ENCODE results near the gene MYRIP. TPM values are rescaled to one million over a fixed set of nuclear protein-coding genes. Genes with fewer than 3 reads are reported as not detected.
"Not testable (repeated sequence)": the region's sequence is repeated elsewhere in the genome, so short reads cannot be mapped to it uniquely, and the experiment has no call there.

MYRIP gene
- polyA plus RNA-seq, 1 experiment = 0.06 TPM

DNA sequence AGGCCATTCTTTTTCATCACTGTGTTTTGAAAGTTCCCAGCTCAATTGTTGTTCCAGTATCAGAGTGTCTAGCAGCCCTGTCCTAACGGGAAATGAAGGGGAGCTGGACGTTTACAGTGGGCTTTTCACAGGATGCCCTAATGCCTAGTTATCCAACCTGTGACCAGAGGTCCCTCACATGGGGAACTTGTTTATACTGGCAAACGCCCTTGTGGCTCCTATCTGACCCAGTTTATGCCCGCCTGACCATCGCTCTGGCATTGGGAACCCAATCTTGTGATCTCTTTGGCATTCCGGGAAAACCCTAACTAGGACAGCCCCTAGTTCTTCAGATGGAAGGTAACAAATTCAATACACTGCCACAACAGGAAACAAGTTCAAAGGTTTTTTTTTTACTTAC, 14.5 kb upstream of the MYRIP start:
- ChIA-PET POLR2A (no interaction called here), CTCF (no interaction called here)
- Histone ChIP-seq H3K36me3 (ENCODE audit: control insufficient read depth, insufficient read depth, low read length) (no peaks in the 10 kb centered on the region), H3K4me3 (ENCODE audit: low read depth, low read length) (no peak overlapping the region), H3K27me3 (ENCODE audit: control insufficient read depth, insufficient read depth, low read length) (no peaks in the 10 kb centered on the region; the same call in 1 of the 2 replicates)
- TF ChIP-seq, protein P1, sequence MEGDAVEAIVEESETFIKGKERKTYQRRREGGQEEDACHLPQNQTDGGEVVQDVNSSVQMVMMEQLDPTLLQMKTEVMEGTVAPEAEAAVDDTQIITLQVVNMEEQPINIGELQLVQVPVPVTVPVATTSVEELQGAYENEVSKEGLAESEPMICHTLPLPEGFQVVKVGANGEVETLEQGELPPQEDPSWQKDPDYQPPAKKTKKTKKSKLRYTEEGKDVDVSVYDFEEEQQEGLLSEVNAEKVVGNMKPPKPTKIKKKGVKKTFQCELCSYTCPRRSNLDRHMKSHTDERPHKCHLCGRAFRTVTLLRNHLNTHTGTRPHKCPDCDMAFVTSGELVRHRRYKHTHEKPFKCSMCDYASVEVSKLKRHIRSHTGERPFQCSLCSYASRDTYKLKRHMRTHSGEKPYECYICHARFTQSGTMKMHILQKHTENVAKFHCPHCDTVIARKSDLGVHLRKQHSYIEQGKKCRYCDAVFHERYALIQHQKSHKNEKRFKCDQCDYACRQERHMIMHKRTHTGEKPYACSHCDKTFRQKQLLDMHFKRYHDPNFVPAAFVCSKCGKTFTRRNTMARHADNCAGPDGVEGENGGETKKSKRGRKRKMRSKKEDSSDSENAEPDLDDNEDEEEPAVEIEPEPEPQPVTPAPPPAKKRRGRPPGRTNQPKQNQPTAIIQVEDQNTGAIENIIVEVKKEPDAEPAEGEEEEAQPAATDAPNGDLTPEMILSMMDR (IDR thresholded peaks at IDR 0.05; ENCODE audit: insufficient read depth, low read depth, low read length) = no peak
- no peak for DNase-seq (ENCODE audit: low read depth)

DNA sequence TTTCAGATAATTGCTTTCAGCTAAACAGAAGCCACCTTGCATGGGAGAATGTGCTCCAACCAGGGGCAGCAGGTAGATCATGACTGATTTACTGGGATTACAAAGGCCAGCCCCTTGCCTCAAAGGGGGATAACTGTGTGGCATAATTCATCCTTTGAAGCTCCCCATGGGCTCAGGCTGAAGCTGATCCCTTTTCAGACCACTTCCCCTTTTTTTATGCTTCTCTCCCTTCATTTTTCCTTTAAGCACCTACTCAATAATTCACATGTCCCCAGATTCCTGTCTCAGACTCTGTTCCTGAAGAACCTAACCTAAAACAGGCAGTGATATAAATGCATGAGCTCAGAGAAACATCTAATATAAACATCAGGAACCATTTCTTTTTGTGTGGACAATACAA, 8.2 kb upstream of the MYRIP start:
- POLR2A ChIA-PET = no interaction called here
- Histone ChIP-seq H3K27me3 (ENCODE audit: control insufficient read depth, insufficient read depth, low read length) (no peaks in the 10 kb centered on the region), H3K4me3 (ENCODE audit: low read depth, low read length) (no peak overlapping the region), H3K36me3 (ENCODE audit: control insufficient read depth, insufficient read depth, low read length) (no peaks in the 10 kb centered on the region)
- CTCF ChIA-PET = no interaction called here
- no peak for DNase-seq (ENCODE audit: low read depth)
- TF ChIP-seq, protein P1 (IDR thresholded peaks at IDR 0.05; ENCODE audit: insufficient read depth, low read depth, low read length) = no peak

DNA sequence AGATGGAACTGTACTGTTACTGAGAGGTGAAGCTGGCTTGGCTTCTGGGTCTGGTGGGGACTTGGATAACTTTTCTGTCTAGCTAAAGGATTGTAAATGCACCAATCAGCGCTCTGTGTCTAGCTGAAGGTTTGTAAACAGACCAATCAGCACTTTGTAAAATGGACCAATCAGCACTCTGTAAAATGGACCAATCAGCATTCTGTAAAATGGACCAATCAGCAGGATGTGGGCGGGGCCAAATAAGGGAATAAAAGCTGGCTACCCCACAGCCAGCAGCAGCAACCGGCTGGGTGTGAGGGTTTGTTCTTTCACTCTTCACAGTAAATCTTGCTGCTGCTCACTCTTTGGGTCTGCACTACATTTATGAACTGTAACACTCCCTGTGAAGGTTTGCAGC, 6.9 kb upstream of the MYRIP start:
- H3K27me3 ChIP-seq (ENCODE audit: control insufficient read depth, insufficient read depth, low read length); CTCF ChIA-PET; H3K4me3 ChIP-seq (ENCODE audit: low read depth, low read length); H3K36me3 ChIP-seq (ENCODE audit: control insufficient read depth, insufficient read depth, low read length); DNase-seq (ENCODE audit: low read depth); POLR2A ChIA-PET: not testable (repeated sequence)

DNA sequence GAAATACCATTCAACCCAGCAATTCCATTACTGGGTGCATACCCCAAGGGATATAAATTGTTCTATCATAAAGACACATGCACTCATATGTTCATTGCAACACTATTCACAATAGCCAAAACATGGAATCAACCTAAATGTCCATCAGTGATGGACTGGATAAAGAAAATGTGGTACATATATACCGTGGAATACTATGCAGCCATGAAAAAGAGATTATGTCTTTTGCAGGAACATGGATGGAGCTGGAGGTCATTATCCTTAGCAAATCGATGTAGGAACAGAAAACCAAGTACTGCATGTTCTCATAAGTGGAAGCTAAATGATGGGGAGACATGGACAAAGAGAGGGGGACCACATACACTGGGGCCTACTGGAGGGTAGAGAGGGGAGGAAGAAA, 5.5 kb upstream of the MYRIP start:
- DNase-seq (ENCODE audit: low read depth) = no peak
- Histone ChIP-seq H3K36me3 (ENCODE audit: control insufficient read depth, insufficient read depth, low read length) (no peaks in the 10 kb centered on the region), H3K4me3 (ENCODE audit: low read depth, low read length) (no peak overlapping the region), H3K27me3 (ENCODE audit: control insufficient read depth, insufficient read depth, low read length) (peaks cover 9% of the 10 kb centered on the region)
- TF ChIP-seq, protein P1 (IDR thresholded peaks at IDR 0.05; ENCODE audit: insufficient read depth, low read depth, low read length) = no peak
- CTCF ChIA-PET = no interaction called here
- POLR2A ChIA-PET = no interaction called here

DNA sequence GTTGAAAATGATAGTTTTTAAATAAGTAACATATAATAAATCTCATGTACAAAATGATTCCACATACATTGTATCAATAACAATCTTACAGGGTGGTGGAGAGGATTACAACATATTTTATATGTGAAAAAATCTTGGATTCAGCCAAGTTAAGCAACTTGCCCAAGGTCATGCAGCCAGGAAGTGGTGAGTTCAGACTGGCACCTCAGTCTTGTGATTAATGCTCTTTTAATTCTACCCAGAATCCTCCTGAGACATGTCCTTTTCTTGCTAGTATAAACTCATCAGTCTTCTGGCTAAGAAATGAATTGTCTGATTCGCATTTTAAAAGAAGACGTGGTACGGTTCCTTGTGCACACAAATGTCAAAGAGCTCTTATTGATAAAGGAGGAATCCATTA, 4.5 kb upstream of the MYRIP start:
- ChIA-PET POLR2A (no interaction called here), CTCF (no interaction called here)
- peaks cover 12% of the 10 kb centered on the region for H3K27me3 ChIP-seq (ENCODE audit: control insufficient read depth, insufficient read depth, low read length)
- DNase-seq (ENCODE audit: low read depth) = no peak
- H3K36me3 ChIP-seq (ENCODE audit: control insufficient read depth, insufficient read depth, low read length) = no peaks in the 10 kb centered on the region
- no peak overlapping the region for H3K4me3 ChIP-seq (ENCODE audit: low read depth, low read length)
- TF ChIP-seq, protein P1 (IDR thresholded peaks at IDR 0.05; ENCODE audit: insufficient read depth, low read depth, low read length) = no peak

DNA sequence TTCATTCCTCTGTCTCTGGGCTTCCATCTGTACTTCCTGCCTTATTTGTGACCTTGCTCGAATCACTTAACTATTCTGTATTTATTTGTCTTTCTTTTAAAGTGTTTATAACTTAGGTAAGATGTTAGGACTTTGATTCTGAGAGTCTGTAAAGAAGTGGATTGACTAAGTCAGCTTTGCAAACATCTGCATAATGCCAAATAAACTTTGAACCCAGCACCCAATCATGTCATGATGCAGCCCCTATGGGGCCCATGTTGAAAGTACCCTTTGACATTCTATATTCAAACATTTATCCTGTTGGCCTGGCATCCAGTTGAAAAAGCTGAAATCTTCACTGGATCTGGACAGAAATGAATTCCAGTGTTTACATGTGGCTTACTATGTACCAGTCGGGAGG, 3.8 kb upstream of the MYRIP start:
- ChIA-PET POLR2A (no interaction called here), CTCF (no interaction called here)
- DNase-seq (ENCODE audit: low read depth) = no peak
- H3K27me3 ChIP-seq (ENCODE audit: control insufficient read depth, insufficient read depth, low read length) = peaks cover 19% of the 10 kb centered on the region
- TF ChIP-seq, protein P1 (IDR thresholded peaks at IDR 0.05; ENCODE audit: insufficient read depth, low read depth, low read length) = no peak
- no peaks in the 10 kb centered on the region for H3K36me3 ChIP-seq (ENCODE audit: control insufficient read depth, insufficient read depth, low read length)
- no peak overlapping the region for H3K4me3 ChIP-seq (ENCODE audit: low read depth, low read length)

Data from BJ (cell line).